GM11168 (cell line): ENCODE measurements around the gene LAPTM5.

ENCODE experiments used
- in situ Hi-C: fragments of 300-500 bp; cut with MboI; formaldehyde crosslinking; loops from one replicate; pipeline ENCODE4 v1.12.0; 2022; ENCODE audit warnings: low sequenced_read_pairs; ENCODE audit not compliant: unreplicated experiment

LAPTM5 gene

DNA sequence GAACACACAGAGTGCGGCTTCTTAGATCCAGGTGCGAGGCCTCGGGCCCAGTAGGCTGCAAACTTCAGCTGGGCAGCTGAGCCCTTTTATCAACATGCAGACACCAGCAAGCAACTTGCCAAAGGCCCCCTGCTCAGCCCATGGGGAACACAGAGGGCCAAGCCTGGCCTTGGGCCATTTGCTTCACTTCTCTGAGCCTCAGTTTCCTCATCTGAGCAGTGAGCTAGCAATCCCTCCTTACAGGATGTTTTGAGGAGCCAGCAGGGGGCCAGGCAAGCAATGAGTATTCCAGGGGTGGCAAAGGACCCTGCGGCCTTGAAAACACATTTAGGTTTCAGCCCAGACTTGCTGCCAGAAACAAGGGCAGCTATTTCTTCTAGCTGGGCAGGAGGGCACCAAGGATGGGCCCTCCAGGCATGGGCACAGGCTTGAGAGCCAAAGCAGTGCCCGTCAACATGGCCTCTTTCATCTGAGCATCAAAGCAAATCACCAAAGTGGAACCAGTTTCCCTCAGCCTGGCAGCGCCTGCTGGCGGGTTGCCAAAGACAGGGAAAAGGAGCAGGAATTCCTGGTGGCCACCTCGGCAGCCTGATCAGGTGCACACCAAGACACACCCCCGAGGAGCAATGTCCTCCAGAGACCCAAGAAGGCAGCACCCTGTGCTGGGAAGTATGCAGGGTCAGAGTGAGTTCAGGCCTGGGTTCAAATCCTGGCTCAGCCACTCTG is 35.6 kb downstream of the LAPTM5 start:
- in situ Hi-C loops, result loop anchor here (5.0 to 10.0 kb wide), 2 partner anchors 55 to 193 kb away; no protein-coding TSS in a partner anchor

DNA sequence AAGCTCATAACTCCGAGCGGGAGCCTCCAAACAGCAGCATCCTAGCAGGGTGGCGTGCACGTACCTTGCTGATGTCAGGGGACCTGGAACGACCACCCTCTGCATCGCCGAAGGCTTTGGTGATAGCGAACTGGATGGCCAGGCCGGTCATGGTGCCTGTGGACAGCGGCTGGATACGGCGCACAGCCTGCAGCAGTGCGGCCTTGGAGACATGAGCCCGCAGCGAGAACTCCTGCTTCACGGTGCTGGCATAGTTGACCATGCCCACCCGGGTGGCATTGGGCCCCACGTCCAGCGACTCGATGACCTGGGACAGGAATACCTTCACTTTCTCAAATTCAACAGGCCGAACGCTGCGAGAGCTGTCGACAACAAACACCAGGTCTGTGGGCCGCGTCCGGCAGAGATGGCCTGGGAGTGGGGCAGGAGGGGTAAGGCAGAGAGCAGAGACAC is 36.2 kb downstream of the LAPTM5 start:
- in situ Hi-C loops, result loop anchor here (5.0 to 10.0 kb wide), 2 partner anchors 56 to 193 kb away; no protein-coding TSS in a partner anchor

- in situ Hi-C loops, result loop anchor here (5.0 to 10.0 kb wide), 2 partner anchors 57 to 194 kb away; no protein-coding TSS in a partner anchor
Measured at GRCh38 chr1:30720271-30721223, 37.0 kb downstream of the LAPTM5 start.

- in situ Hi-C loops, result loop anchor here (5.0 to 10.0 kb wide), 2 partner anchors 58 to 195 kb away; no protein-coding TSS in a partner anchor
Measured at GRCh38 chr1:30719406-30720270, 37.9 kb downstream of the LAPTM5 start.

- in situ Hi-C loops, result no loop called here
Measured at GRCh38 chr1:30718636-30719405, 38.8 kb downstream of the LAPTM5 start.

DNA sequence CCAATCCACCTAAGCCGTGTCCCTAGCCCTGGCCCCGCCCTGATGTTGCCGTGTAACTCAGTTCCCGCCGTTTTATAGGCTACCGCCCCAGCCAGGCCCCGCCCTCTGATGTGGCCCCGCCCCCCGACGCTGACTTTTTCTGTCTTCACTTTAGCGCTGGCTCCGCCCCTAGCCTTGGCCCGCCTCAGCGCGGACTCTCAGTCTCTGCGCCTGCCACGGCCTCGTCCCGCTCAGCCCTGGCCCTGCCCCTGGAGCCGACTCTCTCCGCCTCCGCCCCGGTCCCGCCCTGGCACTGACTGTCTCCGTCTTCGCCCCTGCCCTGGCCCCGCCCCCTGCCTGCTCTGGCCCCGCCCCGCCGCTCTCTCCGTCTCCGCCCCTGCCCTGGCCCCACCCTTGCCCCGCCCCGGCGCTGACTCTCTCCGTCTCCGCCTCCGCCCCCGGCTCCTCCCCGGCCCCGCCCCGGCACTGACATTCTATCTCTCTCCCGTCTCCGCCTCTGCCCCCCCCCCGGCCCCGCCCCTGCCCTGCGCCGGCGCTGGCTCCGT is 39.4 kb downstream of the LAPTM5 start:
- in situ Hi-C loops, result no loop called here

GRCh38 chr1:30716646-30717045 is 40.9 kb downstream of the LAPTM5 start:
- in situ Hi-C loops, result no loop called here

- in situ Hi-C loops, result no loop called here
Measured at GRCh38 chr1:30715886-30716285, 41.7 kb downstream of the LAPTM5 start.

DNA sequence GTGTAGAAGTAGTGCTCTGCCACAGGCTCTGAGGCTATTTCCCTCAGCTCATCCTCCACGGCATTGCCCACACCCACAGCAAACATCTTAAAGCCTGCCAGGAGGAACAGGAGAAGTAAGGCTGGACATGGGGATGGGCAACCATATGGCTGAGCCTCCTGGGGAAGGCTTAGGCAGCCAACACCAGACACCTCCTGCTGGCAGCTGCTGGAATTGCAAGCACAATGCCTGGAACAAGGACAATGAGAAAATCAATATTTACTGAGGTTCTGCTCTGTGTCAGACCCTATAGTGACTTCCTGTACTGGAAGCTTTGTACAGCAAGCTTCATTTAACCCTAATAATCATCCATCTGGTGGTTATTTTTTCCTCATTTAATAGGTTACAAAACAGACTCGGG is 42.4 kb downstream of the LAPTM5 start:
- in situ Hi-C loops, result no loop called here

- in situ Hi-C loops, result no loop called here
Measured at GRCh38 chr1:30714536-30715090, 43.0 kb downstream of the LAPTM5 start.

DNA sequence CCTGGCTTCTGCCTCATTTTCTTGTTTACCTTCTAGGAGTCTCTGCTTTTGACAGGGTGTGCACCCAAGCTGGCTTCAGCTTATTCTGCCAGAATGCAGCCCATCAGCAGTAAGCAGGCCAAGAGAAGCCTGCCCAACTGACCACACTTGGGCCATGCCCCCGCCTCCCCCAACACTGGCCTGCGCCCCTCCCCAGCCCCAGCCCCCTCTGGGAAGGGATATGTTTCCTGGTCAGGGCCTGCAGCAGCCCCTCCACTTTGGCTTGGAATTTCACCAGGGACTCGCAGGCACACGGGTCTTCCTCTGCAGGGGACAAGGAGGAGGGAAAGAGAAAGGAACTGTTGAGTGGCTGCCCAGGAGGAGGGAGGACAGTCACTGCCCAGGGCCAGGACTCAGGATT is 43.5 kb downstream of the LAPTM5 start:
- in situ Hi-C loops, result no loop called here

DNA sequence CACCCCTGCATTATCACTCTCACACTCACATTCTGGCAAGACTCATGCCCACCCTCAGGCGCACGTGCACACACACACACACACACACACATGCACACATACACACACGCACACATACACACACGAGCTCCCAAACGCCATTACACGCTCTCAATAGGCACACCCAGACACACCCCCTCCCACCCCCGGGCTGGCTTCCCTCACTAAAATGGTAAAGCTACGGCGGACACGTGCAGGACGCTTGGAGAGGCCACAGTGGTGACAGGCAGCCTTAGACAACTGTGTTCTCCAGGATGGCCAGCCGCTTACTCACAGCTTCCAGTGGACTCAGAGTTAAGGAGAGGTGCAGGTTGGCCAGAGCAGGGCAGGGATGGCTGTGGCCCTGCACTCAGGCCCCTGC is 44.3 kb downstream of the LAPTM5 start:
- in situ Hi-C loops, result no loop called here

DNA sequence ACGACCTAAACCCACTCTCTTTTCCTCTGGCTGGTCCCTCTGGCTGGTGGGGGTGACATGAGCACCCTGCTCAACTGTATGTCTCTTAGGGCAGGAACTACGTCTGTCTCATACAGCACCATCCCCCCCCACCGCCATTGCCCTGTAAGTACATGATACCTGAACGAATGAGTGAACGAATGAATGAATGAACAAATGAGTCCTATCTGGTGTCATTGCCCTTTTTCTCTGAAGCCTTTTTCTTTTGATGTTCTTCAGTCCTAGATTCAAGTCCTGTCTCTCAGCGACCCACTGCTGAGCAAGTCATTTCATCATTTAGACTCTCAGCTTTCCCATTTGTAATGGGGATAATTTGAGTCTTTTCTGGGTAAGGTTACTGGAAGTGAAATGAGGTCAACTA is 45.0 kb downstream of the LAPTM5 start:
- in situ Hi-C loops, result no loop called here

DNA sequence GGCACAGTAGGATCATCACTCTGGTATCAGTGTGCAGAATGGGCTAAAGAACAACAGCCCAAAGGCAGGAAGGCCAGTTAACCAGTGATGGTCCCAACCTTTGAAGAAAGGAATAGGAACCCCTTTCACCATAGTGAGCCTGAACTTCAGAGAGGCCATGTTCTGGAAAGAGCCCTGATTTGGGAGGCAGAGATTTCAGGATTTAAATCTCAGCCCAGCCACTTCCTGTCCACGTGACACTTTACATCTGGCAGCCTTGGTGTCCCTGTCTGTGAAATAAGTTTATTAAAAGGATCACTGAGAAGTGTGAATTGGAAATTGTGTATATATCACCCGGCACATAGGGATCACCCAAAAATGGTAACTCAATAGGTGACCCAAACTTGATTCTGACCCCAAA is 47.2 kb downstream of the LAPTM5 start:
- in situ Hi-C loops, result no loop called here

DNA sequence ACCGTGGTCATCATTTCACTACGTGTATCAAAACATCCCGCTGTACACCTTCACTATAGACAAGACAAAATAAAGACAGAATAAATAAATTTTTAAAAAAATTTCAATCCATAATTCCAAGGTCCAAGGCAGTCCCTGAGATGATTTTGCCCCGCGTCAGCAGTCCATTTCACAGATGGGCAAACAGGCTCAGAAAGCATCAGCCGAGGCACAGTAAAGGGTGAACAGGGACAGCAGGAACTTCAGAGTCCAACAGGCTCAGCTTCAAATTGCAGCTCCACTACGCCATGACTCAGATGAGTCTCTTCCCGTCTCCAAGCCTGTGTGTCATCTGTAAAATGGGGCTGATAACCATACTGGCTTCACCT is 49.2 kb downstream of the LAPTM5 start:
- in situ Hi-C loops, result no loop called here

DNA sequence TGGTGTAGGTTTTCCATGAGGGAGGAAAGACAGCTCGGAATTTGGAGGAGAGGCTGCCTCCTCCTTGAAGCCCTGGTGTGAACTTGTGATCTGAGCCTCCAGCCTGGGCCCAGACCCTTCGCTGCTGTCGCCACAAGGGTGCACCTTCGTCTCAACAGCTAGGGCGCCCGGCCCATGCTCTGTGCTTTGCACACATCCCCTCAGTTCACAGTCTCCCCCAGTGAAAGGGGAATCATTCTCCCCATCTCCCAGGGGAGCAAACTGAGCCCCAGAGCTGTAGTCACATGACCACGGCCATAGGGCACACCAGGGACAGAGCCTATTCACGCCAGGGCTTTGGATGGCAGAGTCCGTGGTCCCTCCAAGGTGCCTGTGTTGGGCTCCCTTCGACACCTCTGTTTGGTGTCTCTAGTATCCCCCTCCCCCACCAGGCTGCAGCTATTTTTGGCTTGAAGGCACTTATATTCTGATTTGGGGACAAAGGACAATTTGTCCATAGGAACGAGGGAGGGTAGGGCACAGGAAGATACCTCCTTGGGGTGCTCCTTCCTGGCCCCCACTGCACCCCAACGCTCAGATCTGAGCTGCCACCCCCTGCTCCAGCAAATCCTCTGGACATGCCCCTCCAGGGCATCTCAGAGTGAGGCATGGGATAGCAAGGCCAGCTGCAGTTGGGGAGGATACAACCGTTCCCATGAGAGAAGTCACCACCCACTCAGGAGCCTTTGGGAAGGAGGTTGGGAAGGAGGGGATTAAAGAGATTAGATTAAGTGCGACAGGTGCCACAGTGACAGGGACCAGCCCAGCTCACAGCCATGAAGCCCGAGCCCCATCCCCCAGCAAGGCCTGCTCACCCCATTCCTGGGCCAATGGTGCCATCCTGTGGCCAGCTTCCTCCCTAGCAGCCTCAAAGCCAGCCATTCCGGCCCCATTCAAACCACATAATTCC is 49.9 kb downstream of the LAPTM5 start:
- in situ Hi-C loops, result no loop called here

- in situ Hi-C loops, result no loop called here
Measured at GRCh38 chr1:30706528-30706927, 51.0 kb downstream of the LAPTM5 start.

GRCh38 chr1:30705698-30706097 is 51.9 kb downstream of the LAPTM5 start:
- in situ Hi-C loops, result no loop called here
